Measurements from ENCODE around the gene SLC25A12.

- TF ChIP-seq GATA2 (IDR thresholded peaks at IDR 0.05; ENCODE audit: low read depth, low read length) (no peak), GATA3 (IDR thresholded peaks at IDR 0.05; ENCODE audit: low read depth, low read length) (no peak)
Measured at GRCh38 chr2:171837736-171838135, 56.3 kb downstream of the SLC25A12 start.
